Choroid plexus epithelial cell (primary cell): Measurements from ENCODE around the gene IQCH.
A peak's percentile ranks its signal among the peaks of the same experiment; 100 is the strongest.

ENCODE experiments used
- DNase-seq: peaks from one replicate; pipeline ENCODE4 v3.0.0-alpha.2; 2010; ENCODE audit warnings: low read depth
- H3K4me3 ChIP-seq: 2 replicates; pipeline ENCODE4 v1.5.1; 2011; ENCODE audit warnings: low read depth, mild to moderate bottlenecking, control low read depth, low read length, moderate library complexity
- CTCF ChIP-seq: conservative IDR thresholded peaks from 2 replicates; pipeline ENCODE4 v1.5.1; 2011; ENCODE audit warnings: low read depth, mild to moderate bottlenecking, control low read depth, inconsistent platforms, low read length, moderate library complexity

IQCH gene

DNA sequence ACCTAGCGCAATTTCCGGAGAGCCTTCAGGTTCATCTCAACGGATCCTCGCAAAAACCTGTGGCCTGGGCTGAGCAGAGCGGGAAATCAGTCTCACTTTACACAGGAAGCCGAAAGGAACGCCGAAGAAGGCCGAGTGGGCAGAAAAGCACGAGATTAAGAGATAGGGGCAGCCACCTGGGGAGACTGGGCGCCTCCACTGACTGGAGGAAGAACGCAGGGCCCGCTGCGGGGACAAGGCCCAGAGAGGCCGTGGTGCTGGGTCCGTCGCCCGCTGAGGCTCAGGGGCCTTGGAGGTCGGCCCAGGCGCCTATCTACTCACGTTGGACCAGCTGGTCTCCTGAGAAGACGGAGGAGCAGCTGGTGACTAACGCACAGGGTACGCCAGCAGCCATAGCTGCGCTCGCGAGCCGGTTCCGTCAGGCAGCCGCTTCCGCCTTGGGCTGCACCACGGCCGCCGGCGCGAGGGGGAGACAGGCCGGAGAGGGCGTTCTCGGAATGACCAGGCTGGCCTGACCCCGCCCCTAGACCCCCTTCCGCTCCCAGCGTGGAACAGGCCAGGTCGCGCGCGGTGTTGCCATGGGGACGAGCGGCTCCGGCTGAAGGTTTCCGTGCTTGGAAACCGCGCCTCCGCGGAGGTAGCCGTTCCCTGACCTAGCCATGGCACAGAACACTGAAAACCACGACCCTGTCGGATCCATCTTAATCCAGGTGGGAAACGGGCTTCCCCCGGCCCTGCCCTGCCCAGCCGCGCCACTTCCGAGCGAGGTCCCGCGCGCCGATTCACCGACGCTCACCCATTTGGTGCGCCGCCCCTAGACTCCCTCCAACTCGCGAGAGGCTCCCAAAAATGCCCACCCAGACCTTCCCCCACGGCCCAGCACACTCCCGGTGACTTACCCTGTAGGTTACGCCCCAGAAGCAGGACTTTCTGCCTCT, at the start of gene IQCH, which contains the start of gene AAGAB:
TSS of gene IQCH (plus strand) at position 549 of the 938 bp plus-strand sequence. CDS start at position 660, 111 bp downstream.
TSS of gene AAGAB (minus strand) at position 424 of the 938 bp plus-strand sequence. CDS start at position 394, 30 bp downstream.
- H3K4me3 ChIP-seq = peak within 1 kb of the TSS; percentile 92
- DNase-seq = peak; percentile 98
- TF ChIP-seq CTCF = no peak

DNA sequence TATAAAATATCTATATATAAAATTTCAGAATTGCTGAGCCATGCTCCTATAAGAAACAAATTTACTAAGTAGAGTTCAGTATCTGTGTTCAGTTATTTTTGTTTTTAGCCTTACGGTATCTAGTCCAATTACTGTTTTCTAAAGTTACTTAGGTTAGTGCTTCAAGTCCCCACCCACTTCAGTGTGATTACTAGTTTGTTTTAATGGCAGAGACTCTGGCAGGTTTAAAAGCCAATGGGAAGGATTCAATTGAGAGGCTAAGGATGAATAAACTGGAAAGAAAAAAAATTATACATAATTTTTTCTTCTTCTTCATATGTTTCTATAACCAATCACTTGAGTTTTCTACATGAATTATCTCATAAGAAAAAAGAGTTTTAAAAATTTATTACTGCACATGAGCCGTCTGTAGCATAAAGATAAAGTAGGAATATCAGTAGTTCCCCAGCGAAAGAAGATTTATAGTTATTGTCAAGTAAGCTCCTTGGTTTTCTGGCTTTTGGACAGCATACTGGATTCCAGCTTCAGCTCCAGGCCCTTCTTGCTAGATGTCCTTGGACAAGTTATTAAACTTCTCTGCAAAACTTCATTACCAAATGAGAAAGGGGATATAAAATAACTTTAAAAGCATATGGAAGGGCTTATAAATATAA, 46.9 kb upstream of the IQCH start:
- no peak overlapping the region for H3K4me3 ChIP-seq
- DNase-seq = no peak
- no peak for TF ChIP-seq CTCF

GRCh38 chr15:67208396-67208795, 46.2 kb upstream of the IQCH start:
- H3K4me3 ChIP-seq = no peak overlapping the region
- DNase-seq = no peak
- TF ChIP-seq CTCF = no peak

- TF ChIP-seq CTCF = no peak
Observed at GRCh38 chr15:67210555-67211168, 43.9 kb upstream of the IQCH start.

DNA sequence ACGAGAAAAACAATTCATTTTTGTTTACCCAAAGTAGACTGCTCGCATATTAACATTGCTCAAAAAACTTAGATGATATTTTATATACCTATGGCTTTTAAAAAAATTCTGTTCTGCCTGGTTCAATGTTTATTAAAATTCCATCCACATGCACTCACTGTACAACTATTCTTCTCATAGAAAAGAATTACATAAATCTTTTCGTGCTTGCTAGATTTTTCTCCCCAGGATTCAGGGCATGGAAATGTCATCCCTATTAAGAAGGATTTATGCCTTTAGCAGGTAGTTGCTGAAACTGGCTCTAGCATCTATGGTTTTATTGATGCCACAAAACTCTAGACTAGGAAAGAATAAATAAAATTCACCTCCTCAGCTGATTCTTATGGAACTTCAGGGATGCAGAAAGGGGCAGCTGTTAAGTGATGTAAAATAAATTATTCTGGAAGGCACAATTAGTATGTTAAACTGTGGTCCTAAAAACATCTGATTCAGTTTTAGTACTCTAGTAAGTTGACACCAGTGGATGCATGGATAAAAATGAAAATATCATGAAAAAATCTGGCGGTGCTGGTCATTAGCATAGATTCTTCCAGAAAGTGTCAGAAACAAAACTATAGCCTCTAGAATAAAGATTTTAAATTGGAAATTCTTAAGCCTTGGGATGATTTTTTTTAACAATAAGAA, 41.8 kb upstream of the IQCH start:
- no peak for DNase-seq
- H3K4me3 ChIP-seq = no peak overlapping the region
- no peak for TF ChIP-seq CTCF

More at GRCh38 chr15:67210555-67211168, 43.9 kb upstream of the IQCH start:
- DNase-seq = no peak
- no peak overlapping the region for H3K4me3 ChIP-seq

DNA sequence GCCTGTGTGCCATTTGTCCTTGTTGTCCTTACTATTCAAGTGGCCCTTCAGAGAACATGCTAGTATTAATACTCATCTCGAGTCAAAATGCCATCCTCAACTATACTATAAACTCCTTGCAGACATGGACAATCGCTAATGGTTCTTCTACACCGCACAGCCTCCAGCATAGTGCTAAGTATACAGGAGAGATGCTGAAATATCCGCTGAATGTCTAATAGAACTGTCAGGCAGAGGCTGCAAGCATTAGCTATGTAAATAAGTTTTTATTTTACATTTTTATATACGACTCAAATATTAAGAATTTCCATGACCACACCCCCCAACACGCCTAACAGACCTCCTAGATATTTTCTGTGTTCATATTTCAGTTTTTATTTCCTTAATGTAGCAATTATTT, 39.5 kb upstream of the IQCH start:
- DNase-seq = no peak
- no peak overlapping the region for H3K4me3 ChIP-seq
- no peak for TF ChIP-seq CTCF
